ENCODE results near the gene ARHGAP26. TPM values are rescaled to one million over a fixed set of nuclear protein-coding genes. Genes with fewer than 3 reads are reported as not detected.

ARHGAP26 gene
- total RNA-seq, 1 experiment from 2014 or later = 65.5 TPM

- intact Hi-C loops (cut with micrococcal nuclease; ENCODE audit: unreplicated experiment) (no loop called here), in situ Hi-C loops (cut with HindIII; ENCODE audit: low pct_unique_long_range_greater_than_20kb, low sequenced_read_pairs) (no loop called here)
- no peak for TF ChIP-seq CTCF (IDR thresholded peaks at IDR 0.05)
- no peak for TF ChIP-seq REST (IDR thresholded peaks at IDR 0.05; ENCODE audit: insufficient read depth in 1 of 2, low read depth in 2 of 2, low read length in 1 of 2)
- TF ChIP-seq TCF7L2 (IDR thresholded peaks at IDR 0.05; ENCODE audit: low read depth, low read length) = no peak
- H3K4me3 ChIP-seq (ENCODE audit: low read depth in 2 of 2, low read length in 2 of 2) = no peak overlapping the region
- ATAC-seq (no peak), DNase-seq (ENCODE audit: low read depth, low spot score) (no peak)
- ChIA-PET CTCF (no interaction called here), POLR2A (no interaction called here)
- no TSS peak for BruUV-seq (replicated peaks)
- no peaks in the 10 kb centered on the region for H3K9me3 ChIP-seq (ENCODE audit: control insufficient read depth, insufficient read depth, low read depth, low read length)
- peak overlapping the region; percentile 15; the same call in 1 of the 2 replicates for H3K27ac ChIP-seq (ENCODE audit: low read length)
- H3K27me3 ChIP-seq (ENCODE audit: control insufficient read depth, insufficient read depth, low read length) = no peaks in the 10 kb centered on the region
- peaks cover 15% of the 10 kb centered on the region for H3K4me1 ChIP-seq (ENCODE audit: control insufficient read depth, insufficient read depth, low read length)
- no peaks in the 10 kb centered on the region for H3K36me3 ChIP-seq (ENCODE audit: control insufficient read depth, insufficient read depth, low read length)
These were observed 457.1 kb downstream of the ARHGAP26 start for GRCh38 chr5:143227301-143227700.

GRCh38 chr5:143228597-143229293 lies 458.6 kb downstream of the ARHGAP26 start:
- intact Hi-C loops (cut with micrococcal nuclease; ENCODE audit: unreplicated experiment) = no loop called here
- in situ Hi-C loops (cut with HindIII; ENCODE audit: low pct_unique_long_range_greater_than_20kb, low sequenced_read_pairs) = no loop called here
- H3K9me3 ChIP-seq (ENCODE audit: control insufficient read depth, insufficient read depth, low read depth, low read length) = no peaks in the 10 kb centered on the region
- H3K27me3 ChIP-seq (ENCODE audit: control insufficient read depth, insufficient read depth, low read length) = no peaks in the 10 kb centered on the region
- peak overlapping the region; percentile 64 for H3K27ac ChIP-seq (ENCODE audit: low read length)
- POLR2A ChIA-PET = no interaction called here
- no peaks in the 10 kb centered on the region for H3K36me3 ChIP-seq (ENCODE audit: control insufficient read depth, insufficient read depth, low read length)
- DNase-seq (ENCODE audit: low read depth, low spot score) (no peak), ATAC-seq (no peak)
- no peak for TF ChIP-seq CTCF (IDR thresholded peaks at IDR 0.05)
- TF ChIP-seq REST (IDR thresholded peaks at IDR 0.05; ENCODE audit: insufficient read depth in 1 of 2, low read depth in 2 of 2, low read length in 1 of 2) = no peak
- no peak for TF ChIP-seq POLR2AphosphoS5 (IDR thresholded peaks at IDR 0.05; ENCODE audit: low read depth, low read length)
- TF ChIP-seq TCF7L2 (IDR thresholded peaks at IDR 0.05; ENCODE audit: low read depth, low read length) = no peak
- TF ChIP-seq SIN3A (IDR thresholded peaks at IDR 0.05; ENCODE audit: borderline replicate concordance, insufficient read depth, low read depth, low read length) = no peak
- peaks cover 8% of the 10 kb centered on the region for H3K4me1 ChIP-seq (ENCODE audit: control insufficient read depth, insufficient read depth, low read length)
- BruUV-seq (replicated peaks) = no TSS peak
- no peak overlapping the region for H3K4me3 ChIP-seq (ENCODE audit: low read depth in 2 of 2, low read length in 2 of 2)
- CTCF ChIA-PET = no interaction called here
